ENCODE results near the gene TGFBRAP1. TPM values are rescaled to one million over a fixed set of nuclear protein-coding genes. Genes with fewer than 3 reads are reported as not detected.
A peak's percentile ranks its signal among the peaks of the same experiment; 100 is the strongest.
"Not testable (repeated sequence)": the region's sequence is repeated elsewhere in the genome, so short reads cannot be mapped to it uniquely, and the experiment has no call there.

The TGFBRAP1 gene
- total RNA-seq, 1 experiment from 2014 or later, result 22.0 TPM

GRCh38 chr2:105357122-105357521, 27.6 kb upstream of the TGFBRAP1 start:
- DNase-seq (ENCODE audit: low read depth), result no peak

GRCh38 chr2:105344704-105345345, 15.3 kb upstream of the TGFBRAP1 start:
- peak; percentile 67 for DNase-seq (ENCODE audit: low read depth)

- no peak for DNase-seq (ENCODE audit: low read depth)
Observed at GRCh38 chr2:105339414-105339813, 9.9 kb upstream of the TGFBRAP1 start.

- no peak for DNase-seq (ENCODE audit: low read depth)
Observed at GRCh38 chr2:105338020-105338385, 8.5 kb upstream of the TGFBRAP1 start.

GRCh38 chr2:105337122-105338019, 7.8 kb upstream of the TGFBRAP1 start, which contains the start of gene C2orf49:
Gene C2orf49 (plus strand): TSS chr2:105337540. CDS start chr2:105337588, 48 bp downstream.
- peak; percentile 83 for DNase-seq (ENCODE audit: low read depth)

- no peak for DNase-seq (ENCODE audit: low read depth)
Observed at GRCh38 chr2:105336786-105337121, 7.2 kb upstream of the TGFBRAP1 start.

GRCh38 chr2:105335469-105335868, 5.9 kb upstream of the TGFBRAP1 start:
- DNase-seq (ENCODE audit: low read depth), result no peak

- no peak for DNase-seq (ENCODE audit: low read depth)
Observed at GRCh38 chr2:105334211-105334610, 4.7 kb upstream of the TGFBRAP1 start.

- DNase-seq (ENCODE audit: low read depth), result peak; percentile 37
Observed at GRCh38 chr2:105330681-105331375, 1.3 kb upstream of the TGFBRAP1 start.

GRCh38 chr2:105329197-105329554, 359 bp downstream of the TGFBRAP1 start:
- DNase-seq (ENCODE audit: low read depth), result no peak

- peak; percentile 26 for DNase-seq (ENCODE audit: low read depth)
Observed at GRCh38 chr2:105328281-105329196, 996 bp downstream of the TGFBRAP1 start.

- no peak for DNase-seq (ENCODE audit: low read depth)
Observed at GRCh38 chr2:105327690-105328089, 1.8 kb downstream of the TGFBRAP1 start.

- DNase-seq (ENCODE audit: low read depth), result not testable (repeated sequence)
Observed at GRCh38 chr2:105327271-105327670, 2.3 kb downstream of the TGFBRAP1 start.

GRCh38 chr2:105325389-105325963, 4.1 kb downstream of the TGFBRAP1 start:
- peak; percentile 72 for DNase-seq (ENCODE audit: low read depth)

GRCh38 chr2:105324732-105325131, 4.8 kb downstream of the TGFBRAP1 start:
- DNase-seq (ENCODE audit: low read depth), result peak; percentile 85

GRCh38 chr2:105324101-105324500, 5.4 kb downstream of the TGFBRAP1 start:
- DNase-seq (ENCODE audit: low read depth), result no peak

- no peak for DNase-seq (ENCODE audit: low read depth)
Observed at GRCh38 chr2:105323111-105323510, 6.4 kb downstream of the TGFBRAP1 start.

GRCh38 chr2:105321875-105322646, 7.5 kb downstream of the TGFBRAP1 start:
- DNase-seq (ENCODE audit: low read depth), result peak; percentile 57

GRCh38 chr2:105320651-105321215, 8.8 kb downstream of the TGFBRAP1 start:
- DNase-seq (ENCODE audit: low read depth), result peak; percentile 27

- DNase-seq (ENCODE audit: low read depth), result no peak
Observed at GRCh38 chr2:105317937-105318336, 11.6 kb downstream of the TGFBRAP1 start.
